GM12874 (cell line): ENCODE data around the gene HOXD1.

ENCODE experiments used
- TF ChIP-seq, protein P1 (sequence below): IDR thresholded peaks from 2 replicates; pipeline ENCODE4 v1.5.1; 2011; ENCODE audit warnings: low read depth, mild to moderate bottlenecking, control low read depth, low read length, moderate library complexity; ENCODE audit not compliant: insufficient read depth

The HOXD1 gene

DNA sequence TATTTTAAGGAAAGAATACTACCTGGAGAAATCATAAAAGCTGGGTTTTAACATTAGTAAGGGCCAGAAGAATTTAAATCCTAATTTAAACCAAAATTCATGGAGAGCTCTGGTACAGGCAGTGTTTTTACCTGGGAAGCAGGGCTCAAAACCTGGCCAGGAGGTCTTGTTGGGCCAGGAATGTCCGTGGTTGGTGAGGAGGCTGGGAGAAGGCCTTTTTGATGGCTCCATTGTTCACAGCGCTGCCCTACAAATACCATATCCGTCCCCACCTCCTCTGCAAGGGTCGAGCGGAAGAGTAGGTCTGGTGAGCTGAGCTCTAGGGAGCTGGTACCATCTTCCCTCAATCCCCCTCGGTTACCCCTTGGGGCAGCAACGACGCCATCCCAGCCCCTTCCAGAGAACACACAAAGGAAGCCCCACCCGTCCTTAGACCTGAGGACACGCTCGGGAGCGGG is 10.9 kb upstream of the HOXD1 start:
- TF ChIP-seq, protein P1, sequence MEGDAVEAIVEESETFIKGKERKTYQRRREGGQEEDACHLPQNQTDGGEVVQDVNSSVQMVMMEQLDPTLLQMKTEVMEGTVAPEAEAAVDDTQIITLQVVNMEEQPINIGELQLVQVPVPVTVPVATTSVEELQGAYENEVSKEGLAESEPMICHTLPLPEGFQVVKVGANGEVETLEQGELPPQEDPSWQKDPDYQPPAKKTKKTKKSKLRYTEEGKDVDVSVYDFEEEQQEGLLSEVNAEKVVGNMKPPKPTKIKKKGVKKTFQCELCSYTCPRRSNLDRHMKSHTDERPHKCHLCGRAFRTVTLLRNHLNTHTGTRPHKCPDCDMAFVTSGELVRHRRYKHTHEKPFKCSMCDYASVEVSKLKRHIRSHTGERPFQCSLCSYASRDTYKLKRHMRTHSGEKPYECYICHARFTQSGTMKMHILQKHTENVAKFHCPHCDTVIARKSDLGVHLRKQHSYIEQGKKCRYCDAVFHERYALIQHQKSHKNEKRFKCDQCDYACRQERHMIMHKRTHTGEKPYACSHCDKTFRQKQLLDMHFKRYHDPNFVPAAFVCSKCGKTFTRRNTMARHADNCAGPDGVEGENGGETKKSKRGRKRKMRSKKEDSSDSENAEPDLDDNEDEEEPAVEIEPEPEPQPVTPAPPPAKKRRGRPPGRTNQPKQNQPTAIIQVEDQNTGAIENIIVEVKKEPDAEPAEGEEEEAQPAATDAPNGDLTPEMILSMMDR, result no peak

DNA sequence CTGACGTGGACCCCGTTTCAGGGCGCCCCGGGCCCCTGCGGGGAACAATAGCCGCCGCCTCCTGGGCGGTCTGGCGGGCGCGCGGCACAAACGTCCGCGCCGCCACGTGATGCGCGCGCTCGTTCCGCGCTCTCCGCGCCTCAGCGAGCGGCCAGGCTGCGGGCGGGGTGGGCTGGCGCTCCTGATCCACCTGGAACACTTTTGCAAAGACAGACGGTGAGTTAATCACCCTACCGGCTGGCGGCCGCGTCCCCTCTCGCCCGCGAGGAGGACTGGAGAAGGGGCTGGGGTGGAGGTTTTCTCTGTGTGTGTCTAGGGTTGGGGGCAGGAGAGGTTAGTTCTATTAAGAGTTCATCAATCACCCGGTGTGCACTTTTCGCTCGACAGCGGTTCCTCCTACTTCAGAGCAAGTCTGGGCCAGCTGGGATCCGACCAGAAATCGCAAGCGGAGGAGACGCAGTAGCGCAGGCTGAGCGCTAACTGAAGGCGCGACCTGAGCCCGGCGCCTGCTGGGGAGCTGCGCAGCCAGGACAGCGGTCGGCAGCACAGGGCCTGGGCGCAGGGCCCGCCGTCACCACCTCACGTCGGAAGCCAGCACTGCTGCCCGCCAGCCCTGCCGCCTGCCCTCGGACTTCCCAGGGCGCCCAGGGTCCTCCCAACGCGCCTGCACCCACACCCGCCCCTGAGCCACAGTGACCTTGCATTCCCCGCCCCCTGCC is 10.3 kb upstream of the HOXD1 start:
- TF ChIP-seq, protein P1, result no peak

DNA sequence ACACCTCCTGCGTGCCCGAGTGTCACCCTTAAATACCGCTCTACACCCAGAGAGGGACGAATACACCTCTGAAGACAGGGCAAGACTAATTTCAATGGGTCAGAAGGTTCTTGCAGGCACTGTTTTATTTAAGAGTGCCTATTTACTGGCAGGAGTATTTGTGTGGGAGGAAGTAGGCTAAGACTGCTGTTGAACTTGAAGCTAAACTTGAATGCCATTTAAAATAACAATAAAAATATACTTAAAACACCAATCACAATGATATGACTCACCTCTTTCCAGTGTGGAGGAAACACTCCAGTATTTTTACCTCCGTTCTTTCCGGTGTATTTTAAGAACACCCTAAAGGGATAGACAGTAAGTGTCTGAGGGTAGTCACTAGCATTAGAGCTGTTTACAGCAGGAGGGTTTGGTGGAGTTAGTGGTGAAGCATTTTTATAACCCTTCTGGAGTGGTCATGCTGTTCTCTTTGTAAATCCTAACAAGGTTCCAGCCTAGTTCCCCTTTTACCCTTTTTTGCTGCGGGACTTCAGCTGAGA is 9.6 kb upstream of the HOXD1 start:
- TF ChIP-seq, protein P1, result no peak

DNA sequence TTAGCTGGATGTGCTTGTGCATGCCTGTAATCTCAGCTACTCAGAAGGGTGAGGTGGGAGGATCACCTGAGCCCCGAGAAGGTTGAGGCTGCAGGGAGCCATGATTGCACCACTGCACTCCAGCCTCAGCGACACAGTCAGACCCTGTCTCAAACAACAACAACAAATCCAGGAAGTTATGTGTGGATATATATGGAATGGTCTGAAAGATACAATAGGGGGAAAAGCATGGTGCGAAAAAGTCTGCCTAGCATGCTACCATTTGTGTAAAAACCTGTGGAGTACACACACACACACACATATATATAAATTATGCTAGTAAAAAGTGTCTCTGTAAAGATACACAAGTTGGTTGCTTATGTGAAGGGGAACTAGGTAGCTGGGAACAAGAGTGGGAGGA is 6.9 kb upstream of the HOXD1 start:
- TF ChIP-seq, protein P1, result no peak

DNA sequence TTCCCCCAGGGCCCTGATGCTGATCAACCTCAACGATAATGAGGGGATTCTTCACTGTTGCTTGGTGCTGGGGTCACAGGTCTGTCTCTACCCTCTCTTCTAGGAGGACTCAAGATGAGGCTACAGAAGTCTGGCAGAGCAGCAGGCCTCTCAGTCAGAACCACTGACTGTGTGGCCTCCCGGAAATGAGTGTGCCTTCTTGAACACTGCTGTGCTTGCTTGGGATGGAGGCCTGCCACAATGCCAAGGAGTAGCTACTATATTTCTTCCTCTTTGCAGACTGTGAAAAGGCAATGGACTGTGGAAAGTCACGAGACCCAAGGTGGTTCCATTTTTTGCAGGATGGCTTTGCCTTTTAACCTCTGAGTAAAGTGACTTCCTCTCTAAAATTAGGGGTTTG is 5.8 kb upstream of the HOXD1 start:
- TF ChIP-seq, protein P1, result no peak

DNA sequence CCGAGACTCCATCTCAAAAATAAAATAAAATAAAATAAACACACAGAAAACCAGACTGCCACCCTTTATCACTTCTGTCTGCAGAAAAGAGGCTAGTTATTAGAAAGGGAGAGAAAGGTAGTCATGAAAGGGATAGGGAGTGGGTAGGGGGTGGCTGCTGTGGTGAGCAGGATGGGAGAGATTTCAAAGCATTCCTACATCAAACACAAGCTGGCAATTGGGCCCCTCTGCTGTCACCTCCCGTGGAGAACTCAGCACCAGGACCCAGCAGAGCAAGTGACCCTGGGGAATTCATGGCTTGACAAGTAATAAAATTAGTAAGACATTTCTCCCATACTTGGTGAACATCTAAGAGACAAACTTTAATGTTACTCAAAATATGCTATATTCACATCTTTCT is 3.7 kb upstream of the HOXD1 start:
- TF ChIP-seq, protein P1, result no peak

DNA sequence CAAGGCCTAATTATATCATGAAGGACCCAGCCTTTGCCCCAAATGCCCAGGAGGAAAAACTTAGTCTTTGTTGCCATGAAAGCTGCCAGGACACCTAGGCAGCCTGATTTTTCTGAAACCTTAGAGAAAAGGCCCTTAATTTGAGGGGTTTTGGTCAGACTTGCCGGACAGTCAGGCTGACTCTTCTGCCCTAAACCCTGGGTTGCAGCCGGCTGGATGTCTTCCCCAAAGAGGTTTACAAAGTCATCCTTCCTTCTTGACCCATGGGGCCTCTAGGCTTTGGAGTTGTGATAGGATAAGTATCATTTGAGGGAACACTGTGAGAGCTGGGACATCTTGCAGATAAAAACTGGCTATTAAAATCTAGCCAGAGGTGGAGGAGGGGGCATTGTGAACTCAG is 2.4 kb upstream of the HOXD1 start:
- TF ChIP-seq, protein P1, result no peak
